Mucosa of gallbladder (tissue), 1 donor: ENCODE measurements around the gene CCDC81. TPM values are rescaled to one million over a fixed set of nuclear protein-coding genes. Genes with fewer than 3 reads are reported as not detected.

Experiments
- DNase-seq: peaks from one replicate; pipeline ENCODE4 v3.0.0-alpha.2; 2020; ENCODE audit warnings: low spot score
- total RNA-seq: library from RNA; stranded (reverse); gene quantifications from one replicate; pipeline ENCODE4 v1.2.1, GENCODE V29; 2021
- donor health status: DM: no; HTN: no; CAD: no.

Gene CCDC81
- total RNA-seq, 1 donor from 2014 or later, result 1.2 TPM

DNA sequence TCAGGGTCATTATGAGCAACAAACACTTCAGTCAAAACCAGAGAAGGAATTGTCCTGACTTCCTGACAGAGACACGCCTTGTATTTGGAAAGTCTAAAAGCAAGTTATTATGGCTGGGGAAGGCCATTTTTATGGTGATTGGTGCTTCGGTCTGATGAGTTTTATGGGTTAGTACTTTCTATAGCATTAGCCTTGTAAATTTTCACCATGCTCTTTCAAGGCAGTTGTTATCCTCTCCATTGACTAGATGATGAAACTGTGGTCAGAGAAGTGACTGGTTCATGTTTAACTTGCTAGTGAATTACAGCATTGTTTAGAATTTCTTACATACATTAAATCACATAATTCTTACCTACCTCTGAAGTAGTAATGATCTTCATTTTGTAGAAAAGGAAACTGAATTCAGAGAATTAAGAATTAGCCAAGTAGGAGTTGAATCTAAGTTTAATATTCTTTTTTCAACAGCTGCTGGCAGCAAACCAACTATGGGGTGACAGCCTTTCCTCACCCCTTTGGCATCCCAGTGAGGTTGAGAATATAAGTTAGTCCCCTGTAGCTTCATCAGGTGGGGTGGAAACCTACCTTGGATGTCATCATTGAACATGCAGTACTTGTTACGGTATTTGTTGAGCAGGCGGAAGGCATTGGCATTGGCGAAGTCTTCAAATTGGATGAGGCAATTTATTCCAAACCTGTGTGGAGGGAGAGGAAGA, 90.0 kb downstream of the CCDC81 start:
- DNase-seq, result no peak

DNA sequence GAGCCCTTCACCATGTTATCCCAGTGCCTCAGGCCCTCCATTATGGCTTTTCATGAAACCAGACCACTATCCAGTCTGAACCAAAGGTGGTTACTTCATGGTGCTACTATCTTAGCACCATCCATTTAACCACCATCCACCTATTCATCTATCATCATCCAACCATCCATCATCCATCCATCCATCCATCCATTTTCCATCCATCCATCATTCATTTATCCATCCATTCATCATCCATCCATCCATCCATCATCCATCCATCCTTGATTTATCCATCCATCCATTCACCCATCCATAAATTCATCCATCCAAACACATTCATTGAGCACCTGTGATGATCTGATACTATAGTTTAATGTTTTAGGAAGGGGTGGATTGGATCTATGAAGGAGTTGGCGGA, 93.5 kb downstream of the CCDC81 start:
- DNase-seq, result no peak

GRCh38 chr11:86469491-86470388, 95.1 kb downstream of the CCDC81 start:
- no peak for DNase-seq

Other genes starting within 250 kb of the CCDC81 start
- gene EED, start 130.1 kb upstream of the CCDC81 start, total RNA-seq, result 30.5 TPM
- gene HIKESHI, start 72.6 kb upstream of the CCDC81 start, total RNA-seq, result 25.8 TPM